ENCODE results near the gene TTC6.

- TF ChIP-seq POLR2A (IDR thresholded peaks at IDR 0.05) (no peak), POLR2AphosphoS5 (IDR thresholded peaks at IDR 0.05) (peak; percentile 35)
- TF ChIP-seq, protein P1, sequence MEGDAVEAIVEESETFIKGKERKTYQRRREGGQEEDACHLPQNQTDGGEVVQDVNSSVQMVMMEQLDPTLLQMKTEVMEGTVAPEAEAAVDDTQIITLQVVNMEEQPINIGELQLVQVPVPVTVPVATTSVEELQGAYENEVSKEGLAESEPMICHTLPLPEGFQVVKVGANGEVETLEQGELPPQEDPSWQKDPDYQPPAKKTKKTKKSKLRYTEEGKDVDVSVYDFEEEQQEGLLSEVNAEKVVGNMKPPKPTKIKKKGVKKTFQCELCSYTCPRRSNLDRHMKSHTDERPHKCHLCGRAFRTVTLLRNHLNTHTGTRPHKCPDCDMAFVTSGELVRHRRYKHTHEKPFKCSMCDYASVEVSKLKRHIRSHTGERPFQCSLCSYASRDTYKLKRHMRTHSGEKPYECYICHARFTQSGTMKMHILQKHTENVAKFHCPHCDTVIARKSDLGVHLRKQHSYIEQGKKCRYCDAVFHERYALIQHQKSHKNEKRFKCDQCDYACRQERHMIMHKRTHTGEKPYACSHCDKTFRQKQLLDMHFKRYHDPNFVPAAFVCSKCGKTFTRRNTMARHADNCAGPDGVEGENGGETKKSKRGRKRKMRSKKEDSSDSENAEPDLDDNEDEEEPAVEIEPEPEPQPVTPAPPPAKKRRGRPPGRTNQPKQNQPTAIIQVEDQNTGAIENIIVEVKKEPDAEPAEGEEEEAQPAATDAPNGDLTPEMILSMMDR (IDR thresholded peaks at IDR 0.05), result no peak
Observed at GRCh38 chr14:37600880-37601741, 5.7 kb downstream of the TTC6 start.
